Cerebellar nuclear complex (tissue), 1 donor: Measurements from ENCODE around the gene DIS3L2.

Experiments
- DNase-seq, 2 experiments: peaks; one replicate each; lab custom pipeline; 2025; lab: John Stamatoyannopoulos, UW

The DIS3L2 gene

DNA sequence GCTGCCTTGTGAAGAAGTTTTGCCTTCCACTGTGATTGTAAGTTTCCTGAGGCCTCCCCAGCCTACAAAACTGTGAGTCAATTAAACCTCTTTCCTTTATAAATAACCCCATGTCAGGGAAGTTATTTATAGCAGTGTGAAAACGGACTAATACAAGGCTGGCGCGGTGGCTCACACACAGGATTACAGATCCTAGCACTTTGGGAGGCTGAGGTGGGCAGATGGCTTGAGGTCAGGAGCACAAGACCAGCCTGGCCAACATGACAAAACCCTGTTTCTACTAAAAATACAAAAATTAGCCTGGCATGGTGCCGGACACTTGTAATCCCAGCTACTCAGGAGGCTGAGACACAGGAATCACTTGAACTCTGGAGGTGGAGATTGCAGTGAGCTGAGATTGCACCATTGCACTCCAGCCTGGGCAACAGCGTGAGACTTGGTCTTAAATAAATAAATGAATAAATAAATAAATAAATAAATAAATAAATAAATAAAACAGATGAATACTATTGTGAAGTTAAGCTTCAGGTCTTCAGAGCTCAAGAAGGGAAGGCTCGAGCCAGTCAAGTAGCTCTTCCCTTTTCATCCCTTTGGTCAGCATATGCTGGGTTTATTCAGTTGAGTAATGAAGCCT lies 154.3 kb downstream of the DIS3L2 start:
- peak in 1 of 2 experiments; percentile 2 for DNase-seq

- DNase-seq = no peak
Measured at GRCh38 chr2:232116852-232117251, 155.3 kb downstream of the DIS3L2 start.

- DNase-seq = no peak
Measured at GRCh38 chr2:232117413-232117812, 155.9 kb downstream of the DIS3L2 start.

GRCh38 chr2:232120911-232121310 lies 159.4 kb downstream of the DIS3L2 start:
- no peak for DNase-seq

GRCh38 chr2:232124309-232124708 lies 162.8 kb downstream of the DIS3L2 start:
- no peak for DNase-seq

- DNase-seq = no peak
Measured at GRCh38 chr2:232126301-232127099, 165.0 kb downstream of the DIS3L2 start.

DNA sequence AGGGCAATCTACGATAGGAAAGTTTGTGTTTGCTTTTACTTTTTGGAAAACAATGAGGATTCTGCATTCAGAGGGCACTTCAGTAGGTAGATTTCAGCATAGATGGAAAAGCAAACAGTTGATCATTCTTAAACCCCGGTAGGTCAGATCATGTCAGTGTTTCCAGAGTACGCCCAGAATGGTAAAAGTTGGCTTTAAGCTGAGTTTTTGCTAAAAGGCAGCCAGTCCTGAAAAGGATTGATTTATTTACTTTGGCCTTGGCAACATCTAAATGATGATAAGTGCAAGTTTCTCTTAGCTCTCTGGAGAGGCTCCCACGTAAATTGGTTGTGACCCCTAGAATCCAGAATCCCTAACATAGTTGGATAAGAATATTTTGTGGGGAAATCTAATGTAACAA lies 168.0 kb downstream of the DIS3L2 start:
- DNase-seq = no peak

- no peak for DNase-seq
Measured at GRCh38 chr2:232132181-232132580, 170.7 kb downstream of the DIS3L2 start.

DNA sequence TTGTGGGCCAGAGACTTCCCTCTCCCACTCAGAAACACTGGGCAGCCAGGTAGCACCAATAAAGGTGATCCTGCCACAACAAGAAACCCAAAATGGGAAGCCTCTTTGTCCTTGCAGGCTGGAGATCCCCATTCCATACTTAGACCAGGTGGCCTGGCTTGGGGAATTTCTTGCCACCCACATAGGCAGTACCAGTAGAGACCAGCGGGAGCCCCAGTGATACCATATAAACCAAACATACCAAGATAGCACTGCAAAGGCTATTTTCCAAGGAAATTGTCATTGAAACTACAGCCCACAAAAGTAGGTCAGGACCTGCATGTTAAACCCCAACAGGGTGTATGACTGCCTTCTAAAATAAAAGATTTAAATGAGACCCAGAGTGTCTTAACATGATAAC lies 171.6 kb downstream of the DIS3L2 start:
- DNase-seq = no peak

- no peak for DNase-seq
Measured at GRCh38 chr2:232134939-232135338, 173.4 kb downstream of the DIS3L2 start.

DNA sequence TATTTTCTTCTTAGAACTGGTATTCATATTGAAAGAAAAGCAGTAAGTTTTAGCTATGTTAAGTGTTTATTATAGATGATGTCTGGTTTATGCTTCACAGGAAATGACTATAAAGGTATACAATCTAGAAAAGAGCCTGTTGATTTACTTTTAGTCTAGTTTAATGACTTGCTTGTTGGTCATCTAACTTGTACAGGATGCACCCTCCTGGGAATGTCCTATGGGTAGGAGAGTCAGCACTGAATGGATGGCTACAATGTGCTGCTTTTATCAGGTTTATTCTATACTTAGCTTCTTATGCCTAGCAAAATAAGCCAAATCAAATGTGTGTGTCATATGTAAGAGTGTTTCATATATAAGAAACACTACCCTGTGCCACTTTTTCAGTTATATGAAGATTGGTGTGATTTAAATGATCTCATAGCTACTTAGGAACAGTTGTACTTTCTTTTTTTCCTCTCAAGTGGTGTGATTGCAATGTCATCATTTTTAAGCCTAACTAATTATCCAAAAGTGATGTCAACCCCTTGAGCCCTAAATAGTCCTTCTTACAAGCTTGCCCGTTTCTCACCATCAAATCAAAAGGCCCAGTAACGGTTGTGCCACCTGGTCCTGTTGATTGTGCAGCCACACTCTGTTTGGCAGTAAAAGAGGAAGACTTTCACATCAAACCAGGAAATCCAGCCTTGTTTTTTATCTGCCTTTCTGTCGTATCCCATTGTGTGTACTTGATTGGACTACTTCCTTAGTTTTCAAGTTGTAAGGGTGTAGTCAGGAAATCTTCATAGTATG lies 176.0 kb downstream of the DIS3L2 start:
- no peak for DNase-seq

DNA sequence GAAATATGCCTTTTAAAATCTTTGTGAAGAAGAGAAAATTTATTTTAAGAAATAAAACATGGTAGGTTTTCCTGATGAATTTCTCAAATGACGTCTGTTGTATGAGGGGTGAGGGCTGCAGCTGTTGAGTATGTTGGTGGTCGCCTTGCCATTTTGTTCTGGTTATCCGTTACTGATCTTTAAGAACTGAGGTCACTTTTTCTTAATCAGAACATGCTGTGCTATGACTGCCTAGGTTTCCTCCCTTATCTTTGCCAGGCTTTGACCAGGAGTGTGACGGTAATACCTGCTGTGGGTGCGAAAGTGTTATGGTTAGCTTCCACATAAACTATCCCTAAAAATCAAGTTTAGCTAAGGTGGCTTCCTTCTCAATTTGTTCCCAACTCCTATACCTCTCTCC lies 176.9 kb downstream of the DIS3L2 start:
- DNase-seq = no peak

- DNase-seq = no peak
Measured at GRCh38 chr2:232139171-232139594, 177.7 kb downstream of the DIS3L2 start.

- no peak for DNase-seq
Measured at GRCh38 chr2:232139786-232140562, 178.5 kb downstream of the DIS3L2 start.

- DNase-seq = no peak
Measured at GRCh38 chr2:232141591-232141990, 180.1 kb downstream of the DIS3L2 start.

DNA sequence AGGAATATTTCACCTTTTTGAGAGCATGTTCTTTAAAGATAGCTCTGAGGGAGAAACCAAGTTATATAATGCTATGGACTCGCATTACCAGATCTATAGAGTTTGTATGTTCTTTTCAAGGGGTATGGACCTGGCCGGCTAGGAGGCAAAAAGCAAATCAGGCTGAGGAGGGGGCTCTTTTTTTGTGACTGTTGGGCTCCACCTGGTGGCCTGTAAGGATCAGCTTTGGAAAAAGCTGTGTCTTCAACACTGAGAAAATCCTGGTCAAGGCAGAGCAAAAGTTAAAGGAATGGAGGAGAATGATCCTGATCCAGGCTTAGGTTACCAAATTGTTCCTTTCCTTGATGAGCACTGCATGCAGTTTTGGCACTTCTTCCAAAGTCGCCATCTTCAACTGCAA lies 180.5 kb downstream of the DIS3L2 start:
- DNase-seq = no peak

DNA sequence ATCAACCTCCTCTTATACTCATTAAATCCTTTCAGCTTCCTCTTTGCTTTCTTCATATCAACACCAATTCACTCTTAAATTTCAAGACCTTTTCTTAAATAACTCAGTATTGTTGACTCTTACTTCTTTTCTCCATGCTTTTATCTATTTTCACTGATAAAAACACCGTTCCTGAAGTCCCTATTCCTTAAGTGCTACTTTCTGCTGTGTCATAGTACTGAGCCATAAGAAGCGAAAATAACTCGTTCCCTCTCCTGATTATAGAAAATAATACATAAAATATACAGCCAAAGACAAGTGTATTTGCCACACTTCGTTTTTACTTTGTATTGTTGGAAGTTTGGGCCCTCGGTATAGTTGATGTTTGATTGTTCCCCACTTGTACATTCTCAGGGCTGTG lies 181.0 kb downstream of the DIS3L2 start:
- no peak for DNase-seq

GRCh38 chr2:232146294-232146693 lies 184.8 kb downstream of the DIS3L2 start:
- no peak for DNase-seq

DNA sequence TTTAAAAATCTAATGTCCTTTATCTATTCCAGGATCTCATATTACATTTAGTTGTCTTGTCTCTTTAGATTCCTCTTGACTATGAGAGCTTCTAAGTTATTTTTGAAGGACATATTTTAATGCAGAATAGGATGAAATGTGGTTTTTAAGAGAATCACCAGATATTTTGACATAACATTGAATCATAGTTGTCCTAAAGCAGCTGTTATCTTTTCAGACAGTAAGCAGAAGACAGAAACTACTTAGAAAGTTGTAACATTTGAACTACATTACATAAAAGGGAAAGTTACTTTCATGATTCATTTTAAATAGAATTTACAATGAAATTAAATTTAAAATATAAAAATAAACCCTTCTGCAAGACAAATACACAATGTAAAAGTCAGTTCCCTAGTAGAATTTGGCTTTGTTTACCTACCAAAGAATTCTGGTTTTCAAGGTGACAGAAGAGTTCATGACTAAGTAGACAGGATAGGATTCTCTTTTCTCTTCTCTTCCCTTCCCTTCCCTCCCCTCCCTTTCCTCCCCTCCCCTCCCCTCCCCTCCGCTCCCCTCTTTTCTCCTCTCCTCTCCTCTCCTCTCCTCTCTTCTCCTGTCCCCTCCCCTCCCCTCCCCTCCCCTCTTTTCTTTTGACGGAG lies 186.0 kb downstream of the DIS3L2 start:
- DNase-seq = no peak

DNA sequence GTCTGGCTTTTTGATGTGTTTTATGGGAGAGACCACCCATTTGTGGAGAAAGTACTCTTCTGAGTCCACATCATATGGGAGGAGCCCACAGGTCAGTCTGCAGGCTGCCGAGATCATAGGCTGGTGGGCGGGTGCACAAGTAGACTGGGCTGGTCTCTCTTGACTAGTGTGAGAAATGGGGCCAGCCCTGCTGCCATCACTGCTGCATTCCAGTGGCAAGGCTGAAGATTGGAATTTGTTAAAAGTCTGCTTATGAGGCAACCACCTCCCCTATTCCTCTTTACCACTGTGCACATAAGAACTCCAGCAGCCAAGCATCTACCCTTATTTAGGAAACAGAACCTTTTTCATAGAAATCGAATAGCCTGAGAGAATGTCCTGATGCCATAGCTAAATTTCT lies 200.7 kb downstream of the DIS3L2 start:
- no peak for DNase-seq

- DNase-seq = no peak
Measured at GRCh38 chr2:232170396-232170795, 208.9 kb downstream of the DIS3L2 start.

DNA sequence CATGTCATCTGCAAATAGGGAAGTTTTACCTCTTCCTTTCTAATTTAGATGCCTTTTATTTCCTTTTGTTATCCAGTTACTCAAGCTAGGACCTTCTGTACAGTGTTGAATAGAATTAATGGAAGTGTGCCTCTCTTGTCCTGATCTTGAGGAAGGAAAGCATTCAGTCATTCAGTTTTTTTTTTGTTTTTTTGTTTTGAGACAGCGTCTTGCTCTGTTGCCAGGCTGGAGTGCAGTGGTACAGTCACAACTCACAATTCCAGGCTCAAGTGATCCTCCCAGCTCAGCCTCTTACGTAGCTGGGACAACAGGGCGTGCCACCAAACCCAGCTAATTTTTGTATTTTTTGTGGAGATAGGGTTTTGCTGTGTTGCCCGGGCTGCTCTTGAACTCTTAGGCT lies 213.1 kb downstream of the DIS3L2 start:
- DNase-seq = no peak
